Posterior vena cava (tissue), 2 donors: Measurements from ENCODE around the gene PPARA. TPM values are rescaled to one million over a fixed set of nuclear protein-coding genes. Genes with fewer than 3 reads are reported as not detected.

Experiments used
- DNase-seq: peaks from one replicate; pipeline ENCODE4 v3.0.0-alpha.2; 2020; ENCODE audit warnings: low spot score
- intact Hi-C, 2 donors: fragments of 100-400 bp; cut with DNase I; formaldehyde crosslinking; loops; one replicate each; pipeline versions ENCODE4 v1.14.1 to v1.14.2; 2022 to 2023
- total RNA-seq, 2 donors: library from RNA; stranded (reverse); fragmentation: NEBNext Ultra II Directional; extraction: Animal tissue kit (Norgen Biotek cat#: 25700); gene quantifications; one replicate each; pipeline ENCODE4 v1.2.1, GENCODE V29; 2021
- donor health status: DM: yes; HTN: yes; CAD: no.
- donor health status: DM: yes; HTN: yes; CAD: no.

Gene PPARA
- total RNA-seq, 2 donors from 2014 or later, result 22.8 to 27.7 TPM

GRCh38 chr22:46112405-46112804 lies 37.9 kb upstream of the PPARA start:
- intact Hi-C loops, result no loop called here
- no peak for DNase-seq

- intact Hi-C loops, result no loop called here
- no peak for DNase-seq
These were observed 37.0 kb upstream of the PPARA start for GRCh38 chr22:46113110-46113909.

GRCh38 chr22:46113910-46114517 lies 36.3 kb upstream of the PPARA start:
- intact Hi-C loops, result loop anchor here (2.0 kb wide), 2 partner anchors 105 to 107 kb away; no protein-coding TSS in a partner anchor
- DNase-seq, result no peak

- intact Hi-C loops, result loop anchor here (2.0 kb wide), 2 partner anchors 106 to 108 kb away; no protein-coding TSS in a partner anchor
- no peak for DNase-seq
These were observed 35.6 kb upstream of the PPARA start for GRCh38 chr22:46114518-46115387.

- intact Hi-C loops, result loop anchor here (2.0 kb wide), 2 partner anchors 107 to 109 kb away; no protein-coding TSS in a partner anchor
- no peak for DNase-seq
These were observed 35.0 kb upstream of the PPARA start for GRCh38 chr22:46115388-46115678.

DNA sequence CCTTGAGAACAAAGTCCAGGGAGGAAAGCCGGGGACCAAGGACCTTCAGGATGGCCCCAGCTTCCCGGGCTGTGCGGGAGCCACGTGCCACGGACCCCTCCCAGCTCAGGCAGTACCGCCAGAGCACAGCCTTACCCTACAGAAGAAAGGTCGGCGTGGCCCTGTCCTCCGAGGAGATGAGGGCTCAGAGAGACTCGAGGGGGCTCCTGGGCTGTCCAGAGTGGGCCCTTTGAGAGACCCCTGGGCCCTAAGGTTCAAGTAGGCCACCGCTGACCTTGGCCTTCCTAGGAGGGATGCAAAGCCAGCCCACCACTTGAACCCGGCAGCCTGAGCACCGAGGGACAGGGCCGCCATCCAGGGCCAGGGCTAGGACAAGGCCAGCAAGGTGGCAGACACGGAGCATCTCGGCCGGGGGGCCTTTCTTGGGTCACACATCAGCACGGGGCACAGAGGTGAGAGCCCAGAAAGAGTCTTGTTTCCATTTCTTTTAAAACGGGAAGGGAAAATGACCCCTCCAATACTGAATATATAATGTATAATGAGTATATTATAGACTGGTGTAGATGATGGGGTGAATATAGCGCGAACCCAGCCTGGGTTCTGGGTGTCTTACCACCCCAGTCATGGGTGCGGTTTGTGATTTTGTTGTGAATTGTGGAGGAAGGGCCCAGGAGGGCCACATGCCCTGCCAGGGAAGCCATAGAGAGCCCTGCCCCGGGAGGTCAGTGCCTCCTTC lies 34.4 kb upstream of the PPARA start:
- no peak for DNase-seq
- intact Hi-C loops, result loop anchor here (2.0 kb wide), 2 partner anchors 107 to 109 kb away; no protein-coding TSS in a partner anchor

DNA sequence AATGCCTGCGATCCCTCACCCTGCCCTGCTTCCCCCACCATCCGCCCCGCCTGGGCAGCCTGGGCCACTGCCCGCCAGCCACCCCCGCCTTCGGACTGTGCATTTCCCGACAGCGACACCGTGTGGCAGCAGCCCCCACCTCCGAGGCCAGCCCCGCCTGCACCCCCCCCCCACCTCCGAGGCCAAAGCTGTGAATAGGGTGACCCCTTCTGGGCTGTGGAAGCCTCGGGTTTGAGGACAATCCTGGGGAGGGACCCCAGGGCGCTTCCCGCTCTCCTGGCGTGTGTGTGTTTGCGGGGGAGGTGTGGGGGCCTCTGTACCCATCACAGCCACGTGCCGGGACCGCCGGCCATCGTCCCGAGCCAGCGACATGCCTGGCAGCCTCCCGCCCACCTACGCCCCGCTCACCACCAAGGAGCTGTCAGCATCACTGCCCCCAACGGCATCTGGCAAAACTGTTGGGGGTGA lies 33.8 kb upstream of the PPARA start:
- intact Hi-C loops, result no loop called here

DNA sequence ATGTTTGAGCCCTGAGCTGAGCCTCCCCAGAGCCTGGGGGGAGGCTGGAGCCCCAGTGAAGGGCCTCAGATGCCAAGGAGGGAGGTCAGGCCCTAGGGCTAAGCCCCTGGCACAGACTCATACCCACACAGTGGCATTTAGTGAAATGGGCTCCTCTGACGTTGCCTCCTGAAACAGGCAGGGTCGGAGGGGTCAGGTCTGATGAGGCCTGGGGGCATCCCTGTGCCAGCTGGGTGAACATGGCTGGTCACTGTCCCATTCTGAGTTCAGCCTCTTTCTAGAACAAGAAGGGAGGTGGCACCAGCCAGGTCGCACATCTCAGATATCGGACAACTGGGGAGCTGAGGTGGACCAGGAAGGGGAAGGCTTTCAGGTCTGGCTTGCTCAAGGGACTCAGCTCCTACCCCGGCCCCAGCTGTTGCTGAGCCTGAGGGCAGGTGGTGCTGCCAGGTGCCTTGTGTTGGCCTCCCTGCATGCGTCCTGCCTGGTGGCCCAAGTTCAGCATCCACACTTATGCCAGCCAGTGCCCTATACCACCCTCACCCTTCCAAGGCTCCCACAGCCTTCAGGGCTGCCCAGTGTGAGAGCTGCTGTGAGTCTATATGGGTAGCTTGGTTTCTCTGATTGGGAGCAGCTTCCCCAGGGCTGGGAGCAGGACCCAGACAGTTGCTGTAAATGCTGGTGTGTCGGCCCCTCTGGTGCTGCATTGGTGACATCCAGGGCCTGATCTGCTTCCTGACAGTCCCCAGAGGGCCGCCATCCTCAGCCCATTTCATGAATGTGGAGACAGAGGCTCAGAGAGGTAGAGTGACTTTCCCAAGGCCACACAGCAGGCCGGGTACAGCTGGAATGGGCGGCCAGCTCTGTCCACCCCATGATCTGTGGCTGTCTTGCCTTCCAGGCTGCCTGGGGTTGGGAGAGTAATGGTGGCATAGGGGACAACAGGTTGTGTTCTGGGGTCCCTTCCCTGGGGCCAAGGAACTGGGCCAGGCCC lies 32.8 kb upstream of the PPARA start:
- intact Hi-C loops, result no loop called here
- no peak for DNase-seq

More for the DNA sequence above, 33.8 kb upstream of the PPARA start:
- peak; percentile 98 for DNase-seq

DNA sequence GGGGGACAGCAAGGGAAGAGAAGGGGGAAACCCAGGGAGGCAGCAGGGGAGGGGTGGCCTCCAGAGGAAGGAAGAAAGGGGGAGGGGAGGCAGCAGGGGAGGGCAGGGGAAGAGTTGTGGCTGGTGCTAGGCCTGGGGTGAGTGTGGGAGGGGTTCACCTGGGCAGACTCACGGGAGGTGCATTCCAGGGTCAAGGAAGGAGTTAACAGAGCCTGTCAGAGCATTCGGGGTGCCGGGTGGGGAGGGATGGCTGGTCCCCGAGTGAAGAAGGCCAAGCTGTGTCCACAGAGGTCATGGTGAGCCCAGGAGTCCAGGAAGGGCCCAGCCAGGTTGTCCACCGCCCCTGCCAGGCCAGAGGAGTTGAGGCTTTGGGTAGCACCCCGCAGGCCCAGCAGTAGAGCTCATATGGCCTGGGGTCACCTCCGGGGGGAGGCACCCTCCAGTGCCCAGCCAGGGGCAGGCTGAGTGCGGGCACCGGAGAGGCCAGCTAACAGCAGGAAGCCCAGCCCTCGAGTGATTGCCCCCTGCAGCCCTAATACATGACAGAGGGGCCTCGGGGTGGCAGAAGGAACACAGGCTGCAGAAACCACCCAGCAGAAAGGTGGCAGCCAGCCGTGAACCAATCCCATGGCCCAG lies 31.1 kb upstream of the PPARA start:
- DNase-seq, result no peak
- intact Hi-C loops, result no loop called here

DNA sequence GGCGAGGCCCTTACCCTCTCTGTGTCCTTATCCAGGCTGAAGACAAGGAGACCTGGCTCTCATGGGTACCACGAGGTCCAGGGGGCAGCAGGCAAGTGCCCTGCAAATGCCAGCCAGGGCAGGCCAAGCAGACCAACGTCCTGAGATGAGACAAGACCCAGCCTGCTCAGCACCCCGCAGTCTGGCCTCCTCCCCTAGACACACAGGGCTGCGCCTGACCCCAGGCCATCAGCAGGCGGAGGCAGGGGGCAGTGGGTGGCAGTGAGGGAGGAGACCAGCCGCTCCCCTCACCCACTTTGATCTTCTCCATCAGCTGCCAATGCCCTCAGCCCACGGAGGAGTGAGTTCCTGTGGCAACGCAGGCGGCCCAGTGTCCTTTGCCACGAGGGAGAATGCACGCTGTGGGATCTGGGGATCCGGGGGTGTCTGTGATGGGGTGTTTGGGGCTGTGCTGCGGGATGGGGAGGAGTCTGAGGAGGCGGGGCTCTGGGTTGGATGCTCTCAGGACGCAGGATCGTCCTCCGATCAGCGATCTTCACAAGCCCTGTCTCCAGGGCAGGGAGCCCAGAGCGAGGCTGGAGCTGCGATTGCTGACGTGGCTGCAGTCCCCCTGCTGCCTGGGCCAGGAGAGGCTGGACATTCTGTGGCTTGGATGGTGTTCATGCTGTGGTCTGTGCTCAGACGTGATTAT lies 30.5 kb upstream of the PPARA start:
- peak; percentile 92 for DNase-seq
- intact Hi-C loops, result loop anchor here (5.0 to 10.0 kb wide), 2 partner anchors 192 to 425 kb away; no protein-coding TSS in a partner anchor

DNA sequence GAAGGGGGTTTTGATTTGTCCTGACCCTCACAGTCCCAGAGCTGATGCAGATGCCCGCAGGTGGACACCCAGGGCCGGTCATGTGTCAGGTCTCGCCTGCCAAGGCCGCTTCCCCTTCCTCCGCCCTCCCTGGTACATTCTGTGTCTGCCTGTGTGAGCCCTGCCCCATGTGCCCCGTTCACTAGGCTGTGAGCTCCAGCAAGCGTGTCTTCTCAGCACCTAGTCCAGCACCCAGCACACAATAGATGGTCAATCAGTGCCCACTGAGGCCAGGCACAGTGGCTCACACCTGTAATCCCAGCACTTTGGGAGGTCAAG lies 29.9 kb upstream of the PPARA start:
- intact Hi-C loops, result loop anchor here (5.0 to 10.0 kb wide), 2 partner anchors 192 to 424 kb away; no protein-coding TSS in a partner anchor
- no peak for DNase-seq

DNA sequence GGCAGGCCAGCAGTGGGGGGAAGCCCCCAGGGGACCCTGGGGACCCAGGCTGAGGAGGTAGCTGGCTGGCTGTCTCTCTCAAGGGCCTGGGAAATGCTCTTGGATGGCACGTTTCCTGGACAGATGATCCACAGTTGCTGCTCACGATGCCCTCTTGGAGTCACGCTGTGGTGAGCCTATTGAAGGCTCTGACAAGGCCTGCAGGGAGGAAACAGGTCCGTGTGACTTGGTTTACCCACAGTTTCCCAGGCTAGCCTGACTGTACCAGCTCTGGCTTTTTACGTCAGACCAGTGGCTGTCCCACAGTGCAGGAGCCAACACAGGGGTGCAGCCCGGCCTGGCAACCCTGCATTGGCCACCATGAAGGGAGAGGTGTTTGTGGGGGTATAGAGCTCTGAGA lies 29.2 kb upstream of the PPARA start:
- DNase-seq, result no peak
- intact Hi-C loops, result loop anchor here (5.0 to 10.0 kb wide), 2 partner anchors 191 to 424 kb away; no protein-coding TSS in a partner anchor

- intact Hi-C loops, result loop anchor here (5.0 to 10.0 kb wide), 2 partner anchors 191 to 423 kb away; no protein-coding TSS in a partner anchor
These were observed 28.6 kb upstream of the PPARA start for GRCh38 chr22:46121523-46122287.

DNA sequence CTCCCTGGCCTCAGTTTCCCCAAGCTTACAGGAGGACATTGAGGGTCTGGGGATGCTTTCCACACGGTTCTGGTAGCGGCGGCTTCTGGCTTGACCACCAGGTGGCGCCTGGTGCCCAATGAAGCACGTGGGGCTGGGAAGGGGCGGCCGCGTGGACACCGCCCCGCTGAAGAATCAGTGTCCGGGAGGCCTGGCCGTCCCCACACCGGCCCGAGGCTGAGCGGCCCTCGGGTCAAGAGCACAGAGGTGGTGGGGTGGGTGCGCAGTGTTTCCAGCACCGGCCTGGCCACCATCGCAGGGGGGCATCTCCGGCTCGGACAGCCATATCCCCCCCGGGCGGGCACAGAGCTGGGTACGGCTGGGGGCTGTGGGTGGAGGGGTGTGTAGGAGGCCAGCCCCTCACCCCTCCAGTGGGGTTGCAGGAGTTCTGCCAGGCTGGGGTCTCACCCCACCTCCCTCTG lies 27.8 kb upstream of the PPARA start:
- intact Hi-C loops, result loop anchor here (5.0 to 10.0 kb wide), 2 partner anchors 190 to 422 kb away; no protein-coding TSS in a partner anchor
- DNase-seq, result peak; percentile 93

More at GRCh38 chr22:46121523-46122287, 28.6 kb upstream of the PPARA start:
- DNase-seq, result no peak

- intact Hi-C loops, result loop anchor here (5.0 to 10.0 kb wide), 2 partner anchors 189 to 422 kb away; no protein-coding TSS in a partner anchor
- no peak for DNase-seq
These were observed 27.2 kb upstream of the PPARA start for GRCh38 chr22:46122980-46123693.
